ENCODE results near the gene MCC.

Gene MCC

DNA sequence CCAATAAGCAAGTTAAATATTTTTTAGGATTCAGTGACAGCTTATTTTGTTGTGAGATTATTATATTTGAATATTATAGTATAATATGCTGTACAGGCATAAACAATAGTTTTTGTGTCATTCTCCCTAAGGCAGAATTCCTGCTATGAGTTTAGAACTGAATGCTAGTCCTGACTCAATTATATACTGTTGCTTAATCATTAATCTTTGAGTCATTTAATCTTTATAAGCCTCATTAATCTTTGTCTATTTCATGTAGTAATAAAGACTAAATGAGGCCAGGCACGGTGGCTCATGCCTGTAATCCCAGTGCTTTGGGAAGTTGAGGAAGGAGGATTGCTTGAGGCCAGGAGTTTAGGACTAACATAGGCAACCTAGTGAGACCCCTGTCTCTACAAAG lies 515.2 kb downstream of the MCC start:
- no peaks in the 10 kb centered on the region for H3K9me3 Mint-ChIP-seq
- H3K36me3 Mint-ChIP-seq (ENCODE audit: low read depth): no peaks in the 10 kb centered on the region
- H3K27ac Mint-ChIP-seq: no peak overlapping the region
- H3K4me1 Mint-ChIP-seq: peaks cover 21% of the 10 kb centered on the region
- H3K27me3 Mint-ChIP-seq (ENCODE audit: low read depth): no peaks in the 10 kb centered on the region
- TF ChIP-seq, protein P1, sequence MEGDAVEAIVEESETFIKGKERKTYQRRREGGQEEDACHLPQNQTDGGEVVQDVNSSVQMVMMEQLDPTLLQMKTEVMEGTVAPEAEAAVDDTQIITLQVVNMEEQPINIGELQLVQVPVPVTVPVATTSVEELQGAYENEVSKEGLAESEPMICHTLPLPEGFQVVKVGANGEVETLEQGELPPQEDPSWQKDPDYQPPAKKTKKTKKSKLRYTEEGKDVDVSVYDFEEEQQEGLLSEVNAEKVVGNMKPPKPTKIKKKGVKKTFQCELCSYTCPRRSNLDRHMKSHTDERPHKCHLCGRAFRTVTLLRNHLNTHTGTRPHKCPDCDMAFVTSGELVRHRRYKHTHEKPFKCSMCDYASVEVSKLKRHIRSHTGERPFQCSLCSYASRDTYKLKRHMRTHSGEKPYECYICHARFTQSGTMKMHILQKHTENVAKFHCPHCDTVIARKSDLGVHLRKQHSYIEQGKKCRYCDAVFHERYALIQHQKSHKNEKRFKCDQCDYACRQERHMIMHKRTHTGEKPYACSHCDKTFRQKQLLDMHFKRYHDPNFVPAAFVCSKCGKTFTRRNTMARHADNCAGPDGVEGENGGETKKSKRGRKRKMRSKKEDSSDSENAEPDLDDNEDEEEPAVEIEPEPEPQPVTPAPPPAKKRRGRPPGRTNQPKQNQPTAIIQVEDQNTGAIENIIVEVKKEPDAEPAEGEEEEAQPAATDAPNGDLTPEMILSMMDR (IDR thresholded peaks at IDR 0.05; ENCODE audit: unreplicated experiment in 3 of 3): no peak
- no peak overlapping the region for H3K4me3 Mint-ChIP-seq

Measured in nephron (organoid).